Lung (tissue), 12 donors: Measurements from ENCODE around the gene SH2D1B. TPM values are rescaled to one million over a fixed set of nuclear protein-coding genes. Genes with fewer than 3 reads are reported as not detected.

Experiments
- ATAC-seq: fragments of 200-7000 bp; cut with Tn5 transposase; one replicate; pipeline ENCODE4 v1.9.1; 2020; ENCODE audit warnings: moderate number of reproducible peaks; ENCODE audit not compliant: insufficient read depth, low FRiP score
- DNase-seq, 3 donors: peaks; one replicate each; pipeline ENCODE4 v3.0.0-alpha.2; 2013 to 2017
- H3K27ac ChIP-seq, 2 donors: one replicate each; pipeline ENCODE4 v1.5.1; 2013; ENCODE audit warnings: mild to moderate bottlenecking in 2 of 2, moderate library complexity in 2 of 2, control low read depth in 1 of 2, inconsistent platforms in 1 of 2, low read depth in 1 of 2, low read length in 1 of 2
- H3K27me3 ChIP-seq, 3 donors: one replicate each; pipeline ENCODE4 v1.5.1; 2013; ENCODE audit warnings: low read length in 2 of 3; ENCODE audit not compliant: control insufficient read depth in 3 of 3, insufficient read depth in 3 of 3
- H3K36me3 ChIP-seq, 4 donors: one replicate each; pipeline ENCODE4 v1.5.1; 2013; ENCODE audit warnings: low read length in 4 of 4, mild to moderate bottlenecking in 1 of 4, moderate library complexity in 1 of 4; ENCODE audit not compliant: control insufficient read depth in 4 of 4, insufficient read depth in 4 of 4
- H3K4me1 ChIP-seq, 5 donors: one replicate each; pipeline ENCODE4 v1.5.1; 2013; ENCODE audit warnings: low read length in 5 of 5, mild to moderate bottlenecking in 2 of 5, moderate library complexity in 1 of 5; ENCODE audit not compliant: control insufficient read depth in 5 of 5, insufficient read depth in 5 of 5
- H3K4me3 ChIP-seq: one replicate; pipeline ENCODE4 v1.5.1; 2013; ENCODE audit warnings: mild to moderate bottlenecking, control low read depth, moderate library complexity
- H3K9ac ChIP-seq, 2 donors: one replicate each; pipeline ENCODE4 v1.5.1; 2013; ENCODE audit warnings: low read length in 2 of 2, control low read depth in 1 of 2; ENCODE audit not compliant: insufficient read depth in 1 of 2
- H3K9me3 ChIP-seq, 4 donors: one replicate each; pipeline ENCODE4 v1.5.1; 2013; ENCODE audit warnings: low read length in 3 of 4, mild to moderate bottlenecking in 1 of 4, moderate library complexity in 1 of 4; ENCODE audit not compliant: control insufficient read depth in 4 of 4, insufficient read depth in 3 of 4
- CTCF ChIP-seq: IDR thresholded peaks from 2 replicates; pipeline ENCODE4 v1.5.1; 2012; ENCODE audit warnings: mild to moderate bottlenecking; ENCODE audit errors: control extremely low read depth, extremely low read depth
- WGBS, 2 donors: extraction: QIAGEN DNeasy Blood & Tissue Kit; methylation state at CpG; one replicate each; pipeline ENCODE4 v1.1.7; 2013; 5-methylcytosine and 5-hydroxymethylcytosine counted together
- polyA plus RNA-seq, 2 donors: library from polyadenylated mRNA; stranded (reverse); fragments of 200-250 nt; gene quantifications; one replicate each; pipeline ENCODE4 v1.2.1, GENCODE V29; 2013
- total RNA-seq, 2 donors: library from RNA; depleted of rRNA in 1 of 2; stranded (reverse); fragments of >200 nt in 1 of 2; gene quantifications; one replicate each; pipeline ENCODE4 v1.2.1, GENCODE V29; 2014 to 2021
- donor health status: control.
- donor health status: control.
- donor health status: Bipolar disorder and iron deficiency.
- donor health status: healthy.
- donor health status: DM: yes; HTN: yes; CAD: no.

SH2D1B gene
- total and polyA plus RNA-seq, 4 donors, result 0.26 to 1.6 (median 1.0) TPM

GRCh38 chr1:162417650-162418049 is 5.7 kb upstream of the SH2D1B start:
- WGBS, 2 donors, result 95 to 97% methylated on average over 7 of the region's 7 CpGs
- Histone ChIP-seq H3K27me3 (no peaks in the 10 kb centered on the region), H3K27ac (no peak overlapping the region), H3K4me3 (no peak overlapping the region), H3K36me3 (no peaks in the 10 kb centered on the region), H3K9me3 (peaks cover 0 to 2% (median 0%) of the 10 kb centered on the region in 4 donors), H3K4me1 (no peaks in the 10 kb centered on the region), H3K9ac (no peak overlapping the region)
- no peak for ATAC-seq
- no peak for DNase-seq
- TF ChIP-seq CTCF, result no peak

GRCh38 chr1:162416909-162417308 is 5.0 kb upstream of the SH2D1B start:
- Histone ChIP-seq H3K27me3 (no peaks in the 10 kb centered on the region), H3K27ac (no peak overlapping the region), H3K36me3 (no peaks in the 10 kb centered on the region), H3K4me1 (no peaks in the 10 kb centered on the region), H3K9me3 (peaks cover 0 to 2% (median 0%) of the 10 kb centered on the region in 4 donors), H3K9ac (no peak overlapping the region), H3K4me3 (no peak overlapping the region)
- ATAC-seq, result no peak
- TF ChIP-seq CTCF, result no peak
- 95 to 98% methylated on average over 2 of the region's 2 CpGs for WGBS, 2 donors
- no peak for DNase-seq

GRCh38 chr1:162416215-162416614 is 4.3 kb upstream of the SH2D1B start:
- Histone ChIP-seq H3K27ac (no peak overlapping the region), H3K4me1 (no peaks in the 10 kb centered on the region), H3K4me3 (no peak overlapping the region), H3K9me3 (peaks cover 0 to 2% (median 0%) of the 10 kb centered on the region in 4 donors), H3K27me3 (no peaks in the 10 kb centered on the region), H3K9ac (no peak overlapping the region), H3K36me3 (no peaks in the 10 kb centered on the region)
- DNase-seq (no peak), ATAC-seq (no peak)
- no peak for TF ChIP-seq CTCF

- H3K9ac ChIP-seq, result no peak overlapping the region
- ATAC-seq (no peak), DNase-seq (no peak)
- no peaks in the 10 kb centered on the region for H3K36me3 ChIP-seq
- H3K9me3 ChIP-seq, result no peaks in the 10 kb centered on the region
- TF ChIP-seq CTCF, result no peak
- H3K4me3 ChIP-seq, result no peak overlapping the region
- no peaks in the 10 kb centered on the region for H3K4me1 ChIP-seq
- no peak overlapping the region for H3K27ac ChIP-seq
- H3K27me3 ChIP-seq, result no peaks in the 10 kb centered on the region
- WGBS, 2 donors, result 96 to 98% methylated on average over 1 of the region's 1 CpG
Measured at GRCh38 chr1:162407539-162407938, 4.4 kb downstream of the SH2D1B start.
